ENCODE measurements around the gene POGLUT3.

GRCh38 chr11:108486331-108486730 lies 11.9 kb downstream of the POGLUT3 start:
- TF ChIP-seq CTCF (IDR thresholded peaks at IDR 0.05) (no peak), POLR2A (IDR thresholded peaks at IDR 0.05) (no peak), EP300 (IDR thresholded peaks at IDR 0.05) (no peak), POLR2AphosphoS5 (IDR thresholded peaks at IDR 0.05) (no peak)

Measured in gastroesophageal sphincter (tissue), 3 donors.